ENCODE data around the gene HES3.
A peak's percentile ranks its signal among the peaks of the same experiment; 100 is the strongest.

HES3 gene

GRCh38 chr1:6208723-6209660 is 35.0 kb upstream of the HES3 start:
- peak overlapping the region; percentile 90 for H3K27ac ChIP-seq
- H3K9me3 ChIP-seq (ENCODE audit: severe bottlenecking), result no peaks in the 10 kb centered on the region
- peak; percentile 83 for DNase-seq
- no peaks in the 10 kb centered on the region for H3K27me3 ChIP-seq (ENCODE audit: insufficient read depth, low read depth, severe bottlenecking)
- TF ChIP-seq CTCF (IDR thresholded peaks at IDR 0.05; ENCODE audit: low read depth, low read length), result peak; percentile 84
- peaks cover 35% of the 10 kb centered on the region for H3K36me3 ChIP-seq
- H3K4me3 ChIP-seq (ENCODE audit: low read depth, low read length), result peak overlapping the region; percentile 58

GRCh38 chr1:6209661-6210580 is 34.1 kb upstream of the HES3 start:
- H3K27ac ChIP-seq, result peak overlapping the region; percentile 90
- DNase-seq, result peak; percentile 73
- peak; percentile 66 for TF ChIP-seq CTCF (IDR thresholded peaks at IDR 0.05; ENCODE audit: low read depth, low read length)
- peak overlapping the region; percentile 58 for H3K4me3 ChIP-seq (ENCODE audit: low read depth, low read length)
- no peaks in the 10 kb centered on the region for H3K9me3 ChIP-seq (ENCODE audit: severe bottlenecking)
- H3K27me3 ChIP-seq (ENCODE audit: insufficient read depth, low read depth, severe bottlenecking), result no peaks in the 10 kb centered on the region
- peaks cover 35% of the 10 kb centered on the region for H3K36me3 ChIP-seq

GRCh38 chr1:6210591-6211355 is 33.2 kb upstream of the HES3 start:
- Histone ChIP-seq H3K4me3 (ENCODE audit: low read depth, low read length) (no peak overlapping the region), H3K36me3 (peaks cover 34% of the 10 kb centered on the region), H3K27me3 (ENCODE audit: insufficient read depth, low read depth, severe bottlenecking) (no peaks in the 10 kb centered on the region), H3K27ac (no peak overlapping the region), H3K9me3 (ENCODE audit: severe bottlenecking) (no peaks in the 10 kb centered on the region)
- no peak for TF ChIP-seq CTCF (IDR thresholded peaks at IDR 0.05; ENCODE audit: low read depth, low read length)
- DNase-seq, result no peak

GRCh38 chr1:6211731-6212130 is 32.2 kb upstream of the HES3 start:
- Histone ChIP-seq H3K27me3 (ENCODE audit: insufficient read depth, low read depth, severe bottlenecking) (no peaks in the 10 kb centered on the region), H3K4me3 (ENCODE audit: low read depth, low read length) (no peak overlapping the region), H3K36me3 (peaks cover 31% of the 10 kb centered on the region; the same call in 1 of the 2 replicates), H3K9me3 (ENCODE audit: severe bottlenecking) (no peaks in the 10 kb centered on the region), H3K27ac (no peak overlapping the region)
- DNase-seq, result no peak
- no peak for TF ChIP-seq CTCF (IDR thresholded peaks at IDR 0.05; ENCODE audit: low read depth, low read length)

- no peaks in the 10 kb centered on the region for H3K9me3 ChIP-seq (ENCODE audit: severe bottlenecking)
- no peak for TF ChIP-seq CTCF (IDR thresholded peaks at IDR 0.05; ENCODE audit: low read depth, low read length)
- DNase-seq, result no peak
- no peaks in the 10 kb centered on the region for H3K27me3 ChIP-seq (ENCODE audit: insufficient read depth, low read depth, severe bottlenecking)
- H3K36me3 ChIP-seq, result peaks cover 31% of the 10 kb centered on the region; the same call in 1 of the 2 replicates
- no peak overlapping the region for H3K4me3 ChIP-seq (ENCODE audit: low read depth, low read length)
- H3K27ac ChIP-seq, result no peak overlapping the region
These were observed 31.6 kb upstream of the HES3 start for GRCh38 chr1:6212193-6212959.
